Measurements from ENCODE around the gene TSGA10IP.
A peak's percentile ranks its signal among the peaks of the same experiment; 100 is the strongest.

The TSGA10IP gene

DNA sequence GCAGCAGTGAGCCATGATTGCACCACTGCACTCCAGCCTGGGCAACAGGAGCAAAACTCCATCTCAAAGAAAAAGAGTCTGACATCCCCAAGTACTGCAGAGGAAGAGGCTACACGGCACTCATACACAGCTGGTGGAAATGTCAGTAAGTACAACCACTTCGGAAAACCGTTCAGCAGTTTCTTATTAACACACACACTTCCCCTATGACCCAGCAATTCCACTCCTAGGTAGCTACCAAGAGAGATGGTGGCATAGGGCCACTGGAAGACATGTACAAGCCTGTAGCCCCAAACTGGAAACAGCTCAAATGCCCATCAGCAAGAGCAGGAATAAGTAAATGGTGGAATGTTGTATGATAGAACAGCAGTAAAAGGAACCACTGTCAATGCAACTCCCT lies 22.7 kb upstream of the TSGA10IP start:
- Histone ChIP-seq H3K4me3 (ENCODE audit: low read length) (no peak overlapping the region), H2BK15ac (replicated peaks; ENCODE audit: low read depth) (no peak overlapping the region), H3K4me2 (ENCODE audit: low read length) (no peak overlapping the region), H3K36me3 (ENCODE audit: control insufficient read depth, insufficient read depth, low read length) (no peaks in the 10 kb centered on the region), H2BK120ac (ENCODE audit: low read depth, low read length) (no peak overlapping the region), H3K27me3 (ENCODE audit: insufficient read depth, low read length, poor library complexity) (no peaks in the 10 kb centered on the region), H3K4me1 (ENCODE audit: control insufficient read depth, low read depth, low read length) (peaks cover 3% of the 10 kb centered on the region), H3K79me2 (ENCODE audit: control insufficient read depth, insufficient read depth, low read length) (peaks cover 8% of the 10 kb centered on the region), H3K56ac (ENCODE audit: low read length) (no peak overlapping the region), H3K4ac (ENCODE audit: low read depth, low read length) (no peak overlapping the region), H4K5ac (ENCODE audit: low read length) (no peak overlapping the region), H2AK5ac (ENCODE audit: low read length) (no peak overlapping the region), H2BK5ac (ENCODE audit: low read length) (no peak overlapping the region), H3K23ac (ENCODE audit: low read length) (no peak overlapping the region), H3K27ac (ENCODE audit: low read depth, low read length) (no peak overlapping the region), H4K8ac (ENCODE audit: low read depth, low read length) (no peak overlapping the region), H3K18ac (ENCODE audit: low read length) (no peak overlapping the region), H3K9ac (ENCODE audit: low read length) (no peak overlapping the region), H3K79me1 (ENCODE audit: low read length) (peaks cover 13% of the 10 kb centered on the region)
- no peak for DNase-seq
- WGBS (ENCODE audit: extremely low coverage, insufficient coverage, low lambda C conversion rate) = no CpG with 5 or more reads among the region's 3 CpGs

DNA sequence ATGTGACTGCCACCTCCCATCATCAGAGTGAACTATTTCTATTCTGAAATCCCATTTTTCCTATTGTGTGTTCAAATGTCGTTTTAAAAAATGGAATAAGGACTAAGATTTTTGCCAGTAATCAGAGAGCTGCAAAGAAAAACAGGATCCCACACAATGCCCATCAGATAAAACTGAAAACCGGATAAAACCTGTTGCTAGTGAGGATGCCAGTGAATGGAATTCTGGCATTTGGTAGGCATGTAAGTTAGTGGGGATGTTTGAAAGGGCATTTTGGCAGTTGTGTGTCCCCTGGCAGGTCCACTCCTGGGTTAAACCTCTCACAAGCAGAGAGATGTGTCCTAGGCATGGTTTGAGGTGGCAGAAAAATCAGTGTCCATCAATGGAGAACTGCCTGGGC lies 19.9 kb upstream of the TSGA10IP start:
- Histone ChIP-seq H2BK120ac (ENCODE audit: low read depth, low read length) (no peak overlapping the region), H2BK5ac (ENCODE audit: low read length) (no peak overlapping the region), H3K27ac (ENCODE audit: low read depth, low read length) (no peak overlapping the region), H3K56ac (ENCODE audit: low read length) (no peak overlapping the region), H4K8ac (ENCODE audit: low read depth, low read length) (no peak overlapping the region), H3K9ac (ENCODE audit: low read length) (no peak overlapping the region), H3K27me3 (ENCODE audit: insufficient read depth, low read length, poor library complexity) (no peaks in the 10 kb centered on the region), H3K4ac (ENCODE audit: low read depth, low read length) (no peak overlapping the region), H2AK5ac (ENCODE audit: low read length) (no peak overlapping the region), H3K36me3 (ENCODE audit: control insufficient read depth, insufficient read depth, low read length) (no peaks in the 10 kb centered on the region), H3K79me2 (ENCODE audit: control insufficient read depth, insufficient read depth, low read length) (no peaks in the 10 kb centered on the region), H3K23ac (ENCODE audit: low read length) (no peak overlapping the region), H3K18ac (ENCODE audit: low read length) (no peak overlapping the region), H2BK15ac (replicated peaks; ENCODE audit: low read depth) (no peak overlapping the region), H3K4me1 (ENCODE audit: control insufficient read depth, low read depth, low read length) (no peaks in the 10 kb centered on the region), H3K4me2 (ENCODE audit: low read length) (no peak overlapping the region), H3K4me3 (ENCODE audit: low read length) (no peak overlapping the region), H4K5ac (ENCODE audit: low read length) (no peak overlapping the region), H3K79me1 (ENCODE audit: low read length) (no peaks in the 10 kb centered on the region)
- WGBS (ENCODE audit: extremely low coverage, insufficient coverage, low lambda C conversion rate) = no CpG with 5 or more reads among the region's 2 CpGs
- DNase-seq = no peak

DNA sequence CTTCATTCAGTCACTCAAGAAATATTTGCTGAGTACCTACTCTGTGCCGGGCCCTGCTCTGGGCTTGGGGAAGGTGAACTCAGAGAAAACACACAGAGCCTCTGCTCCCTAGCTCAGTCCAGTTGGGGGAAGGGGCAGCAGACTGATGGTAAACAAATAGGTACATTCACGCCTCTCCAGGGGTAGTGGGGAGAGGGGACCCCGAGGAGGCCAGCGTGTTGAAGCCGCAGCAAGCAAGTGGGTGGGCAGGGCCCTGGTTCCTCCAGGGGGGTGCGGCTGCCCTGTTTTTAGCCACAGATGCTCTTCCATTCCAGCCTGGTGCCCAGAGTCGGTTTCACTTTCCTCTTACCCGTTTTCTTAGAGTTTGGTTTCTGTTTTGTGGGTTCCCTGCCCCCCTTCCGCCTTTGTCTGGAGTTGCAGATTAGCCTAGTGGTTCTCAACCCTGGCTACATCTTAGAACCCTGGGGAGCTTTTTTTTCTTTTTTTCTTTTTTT lies 17.3 kb upstream of the TSGA10IP start:
- Histone ChIP-seq H3K27me3 (ENCODE audit: insufficient read depth, low read length, poor library complexity) (no peaks in the 10 kb centered on the region), H2AK5ac (ENCODE audit: low read length) (no peak overlapping the region), H4K8ac (ENCODE audit: low read depth, low read length) (no peak overlapping the region), H3K4me1 (ENCODE audit: control insufficient read depth, low read depth, low read length) (no peaks in the 10 kb centered on the region), H3K9ac (ENCODE audit: low read length) (no peak overlapping the region), H2BK120ac (ENCODE audit: low read depth, low read length) (no peak overlapping the region), H3K79me2 (ENCODE audit: control insufficient read depth, insufficient read depth, low read length) (no peaks in the 10 kb centered on the region), H2BK5ac (ENCODE audit: low read length) (no peak overlapping the region), H3K79me1 (ENCODE audit: low read length) (no peaks in the 10 kb centered on the region), H4K5ac (ENCODE audit: low read length) (no peak overlapping the region), H3K27ac (ENCODE audit: low read depth, low read length) (no peak overlapping the region), H3K36me3 (ENCODE audit: control insufficient read depth, insufficient read depth, low read length) (no peaks in the 10 kb centered on the region), H3K23ac (ENCODE audit: low read length) (no peak overlapping the region), H3K18ac (ENCODE audit: low read length) (no peak overlapping the region), H2BK15ac (replicated peaks; ENCODE audit: low read depth) (no peak overlapping the region), H3K4ac (ENCODE audit: low read depth, low read length) (no peak overlapping the region), H3K4me3 (ENCODE audit: low read length) (no peak overlapping the region), H3K56ac (ENCODE audit: low read length) (peak overlapping the region; percentile 34), H3K4me2 (ENCODE audit: low read length) (no peak overlapping the region)
- no CpG with 5 or more reads among the region's 9 CpGs for WGBS (ENCODE audit: extremely low coverage, insufficient coverage, low lambda C conversion rate)
- no peak for DNase-seq

DNA sequence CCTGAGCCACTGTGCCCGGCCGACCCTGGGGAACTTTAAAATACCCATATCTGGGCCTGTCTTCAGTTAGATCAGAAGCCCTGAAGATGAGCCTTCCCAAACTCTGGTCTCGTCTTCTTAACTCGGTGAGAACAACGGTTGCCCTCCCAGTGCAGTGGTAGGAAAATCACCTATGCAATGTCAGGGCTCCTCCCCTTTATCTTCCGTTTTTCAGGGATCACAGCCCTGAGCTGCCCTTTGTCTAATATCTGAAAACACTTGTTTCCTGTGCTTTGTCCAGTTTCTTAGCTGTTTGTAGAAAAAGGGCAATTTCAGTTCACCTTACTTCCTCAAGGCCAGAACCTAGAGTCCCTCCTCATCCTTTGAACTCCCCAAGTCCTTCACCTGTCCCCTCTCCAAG lies 16.6 kb upstream of the TSGA10IP start:
- no peak overlapping the region for H3K18ac ChIP-seq (ENCODE audit: low read length)
- no peak overlapping the region for H2AK5ac ChIP-seq (ENCODE audit: low read length)
- no peak overlapping the region for H3K27ac ChIP-seq (ENCODE audit: low read depth, low read length)
- H2BK15ac ChIP-seq (replicated peaks; ENCODE audit: low read depth) = no peak overlapping the region
- no peak overlapping the region for H4K8ac ChIP-seq (ENCODE audit: low read depth, low read length)
- H2BK120ac ChIP-seq (ENCODE audit: low read depth, low read length) = no peak overlapping the region
- no peak overlapping the region for H3K4me2 ChIP-seq (ENCODE audit: low read length)
- no peak overlapping the region for H4K5ac ChIP-seq (ENCODE audit: low read length)
- H3K79me1 ChIP-seq (ENCODE audit: low read length) = no peaks in the 10 kb centered on the region
- H3K23ac ChIP-seq (ENCODE audit: low read length) = no peak overlapping the region
- no peak overlapping the region for H3K4me3 ChIP-seq (ENCODE audit: low read length)
- H3K4me1 ChIP-seq (ENCODE audit: control insufficient read depth, low read depth, low read length) = no peaks in the 10 kb centered on the region
- H2BK5ac ChIP-seq (ENCODE audit: low read length) = no peak overlapping the region
- H3K4ac ChIP-seq (ENCODE audit: low read depth, low read length) = no peak overlapping the region
- WGBS (ENCODE audit: extremely low coverage, insufficient coverage, low lambda C conversion rate) = no CpG with 5 or more reads among the region's 6 CpGs
- no peak overlapping the region for H3K56ac ChIP-seq (ENCODE audit: low read length)
- H3K36me3 ChIP-seq (ENCODE audit: control insufficient read depth, insufficient read depth, low read length) = no peaks in the 10 kb centered on the region
- H3K9ac ChIP-seq (ENCODE audit: low read length) = no peak overlapping the region
- no peaks in the 10 kb centered on the region for H3K79me2 ChIP-seq (ENCODE audit: control insufficient read depth, insufficient read depth, low read length)
- no peaks in the 10 kb centered on the region for H3K27me3 ChIP-seq (ENCODE audit: insufficient read depth, low read length, poor library complexity)
- DNase-seq = no peak

DNA sequence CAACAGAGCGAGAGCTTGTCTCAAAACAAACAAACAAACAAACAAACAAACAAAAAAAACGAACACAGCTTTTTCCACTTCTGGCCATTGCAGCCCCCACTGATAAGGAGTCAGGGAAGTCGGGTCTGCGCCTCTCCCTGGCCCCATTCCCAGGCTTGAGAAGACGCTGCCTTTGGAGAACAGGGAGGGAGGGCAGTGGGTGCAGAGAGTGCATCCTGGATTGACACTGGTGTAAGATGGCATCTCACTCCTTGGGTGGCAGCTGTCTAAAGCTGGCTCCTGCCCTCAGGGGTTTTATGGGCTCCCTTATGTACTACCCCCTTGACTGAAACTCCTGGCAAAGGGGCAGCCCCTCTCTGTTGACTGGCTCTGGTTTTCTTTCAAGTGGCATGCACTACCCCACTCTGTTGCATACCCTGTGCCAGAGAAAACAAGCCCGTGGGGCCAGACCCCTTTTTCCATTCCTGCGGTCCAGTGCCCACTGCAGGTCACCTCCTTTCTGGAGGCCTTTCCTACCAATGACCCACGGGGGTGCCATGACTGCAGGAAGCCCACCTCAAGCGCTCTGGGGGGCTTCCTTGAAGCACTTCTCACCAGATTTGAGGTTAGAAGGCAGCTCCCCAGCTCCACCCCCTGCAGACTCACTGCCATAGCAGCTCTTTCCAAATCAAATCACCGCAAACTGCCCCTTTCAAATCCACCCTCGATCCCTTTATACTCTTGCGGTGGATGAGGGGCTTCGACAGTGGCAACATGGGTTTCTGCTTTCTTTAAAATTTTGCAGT lies 13.3 kb upstream of the TSGA10IP start:
- no peak for DNase-seq
- Histone ChIP-seq H2AK5ac (ENCODE audit: low read length) (no peak overlapping the region), H3K9ac (ENCODE audit: low read length) (no peak overlapping the region), H3K56ac (ENCODE audit: low read length) (no peak overlapping the region), H3K4me1 (ENCODE audit: control insufficient read depth, low read depth, low read length) (no peaks in the 10 kb centered on the region), H3K27me3 (ENCODE audit: insufficient read depth, low read length, poor library complexity) (no peaks in the 10 kb centered on the region), H3K23ac (ENCODE audit: low read length) (no peak overlapping the region), H3K4me3 (ENCODE audit: low read length) (no peak overlapping the region), H2BK120ac (ENCODE audit: low read depth, low read length) (no peak overlapping the region), H3K4me2 (ENCODE audit: low read length) (no peak overlapping the region), H3K18ac (ENCODE audit: low read length) (no peak overlapping the region), H2BK15ac (replicated peaks; ENCODE audit: low read depth) (no peak overlapping the region), H4K8ac (ENCODE audit: low read depth, low read length) (no peak overlapping the region), H2BK5ac (ENCODE audit: low read length) (no peak overlapping the region), H3K4ac (ENCODE audit: low read depth, low read length) (no peak overlapping the region), H3K79me2 (ENCODE audit: control insufficient read depth, insufficient read depth, low read length) (no peaks in the 10 kb centered on the region), H3K79me1 (ENCODE audit: low read length) (no peaks in the 10 kb centered on the region), H4K5ac (ENCODE audit: low read length) (no peak overlapping the region), H3K27ac (ENCODE audit: low read depth, low read length) (no peak overlapping the region), H3K36me3 (ENCODE audit: control insufficient read depth, insufficient read depth, low read length) (no peaks in the 10 kb centered on the region)
- no CpG with 5 or more reads among the region's 13 CpGs for WGBS (ENCODE audit: extremely low coverage, insufficient coverage, low lambda C conversion rate)

DNA sequence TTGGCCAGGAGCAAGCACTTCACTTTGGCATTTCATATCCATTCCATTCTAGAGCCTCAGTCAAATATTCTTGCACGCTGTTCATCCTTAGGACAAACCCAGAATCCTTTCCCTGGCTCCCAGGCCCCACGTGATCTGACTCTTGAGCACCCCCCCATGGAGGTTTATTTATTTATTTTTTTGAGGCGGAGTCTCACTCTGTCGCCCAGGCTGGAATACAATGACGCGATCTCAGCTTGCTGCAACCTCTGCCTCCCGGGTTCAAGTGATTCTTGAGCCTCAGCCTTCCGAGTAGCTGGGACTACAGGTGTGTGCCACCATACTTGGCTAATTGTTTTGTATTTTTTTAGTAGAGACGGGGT lies 12.7 kb upstream of the TSGA10IP start:
- Histone ChIP-seq H3K4me2 (ENCODE audit: low read length) (no peak overlapping the region), H3K23ac (ENCODE audit: low read length) (no peak overlapping the region), H3K36me3 (ENCODE audit: control insufficient read depth, insufficient read depth, low read length) (no peaks in the 10 kb centered on the region), H2BK5ac (ENCODE audit: low read length) (no peak overlapping the region), H2AK5ac (ENCODE audit: low read length) (no peak overlapping the region), H3K79me1 (ENCODE audit: low read length) (no peaks in the 10 kb centered on the region), H3K4ac (ENCODE audit: low read depth, low read length) (no peak overlapping the region), H4K5ac (ENCODE audit: low read length) (no peak overlapping the region), H2BK120ac (ENCODE audit: low read depth, low read length) (no peak overlapping the region), H3K27ac (ENCODE audit: low read depth, low read length) (no peak overlapping the region), H3K4me3 (ENCODE audit: low read length) (no peak overlapping the region), H3K27me3 (ENCODE audit: insufficient read depth, low read length, poor library complexity) (no peaks in the 10 kb centered on the region), H3K56ac (ENCODE audit: low read length) (peak overlapping the region; percentile 25), H3K18ac (ENCODE audit: low read length) (no peak overlapping the region), H4K8ac (ENCODE audit: low read depth, low read length) (no peak overlapping the region), H2BK15ac (replicated peaks; ENCODE audit: low read depth) (no peak overlapping the region), H3K79me2 (ENCODE audit: control insufficient read depth, insufficient read depth, low read length) (no peaks in the 10 kb centered on the region), H3K4me1 (ENCODE audit: control insufficient read depth, low read depth, low read length) (no peaks in the 10 kb centered on the region), H3K9ac (ENCODE audit: low read length) (no peak overlapping the region)
- WGBS (ENCODE audit: extremely low coverage, insufficient coverage, low lambda C conversion rate) = no CpG with 5 or more reads among the region's 9 CpGs
- peak; percentile 60 for DNase-seq
